Neural cell (in vitro differentiated cells): ENCODE measurements around the gene ATP2C2. TPM values are rescaled to one million over a fixed set of nuclear protein-coding genes. Genes with fewer than 3 reads are reported as not detected.

Experiments
- H2AFZ ChIP-seq: fragments of 200-600, 300-800 bp; sonication (generic), shearing (Covaris generic); 2 replicates; pipeline ENCODE4 v1.6.0; 2014; ENCODE audit warnings: low read depth, mild to moderate bottlenecking, antibody characterized with exemption, low read length, moderate library complexity
- H3F3A ChIP-seq: fragments of 200-600 bp; shearing (Covaris generic); 2 replicates; pipeline ENCODE4 v1.6.1; 2016; ENCODE audit warnings: mild to moderate bottlenecking, moderate library complexity, mixed read lengths, antibody characterized with exemption, low read length; ENCODE audit not compliant: insufficient read depth, poor library complexity, severe bottlenecking
- H3K27ac ChIP-seq: fragments of 200-600, 300-800 bp; sonication (generic), shearing (Covaris generic); 2 replicates; pipeline ENCODE4 v1.5.1; 2014; ENCODE audit warnings: mild to moderate bottlenecking, low read length, moderate library complexity
- H3K27me3 ChIP-seq: fragments of 300-800, 200-600 bp; sonication (generic), shearing (Covaris generic); 2 replicates; pipeline ENCODE4 v1.6.0; 2014; ENCODE audit warnings: mild to moderate bottlenecking, low read depth, low read length, moderate library complexity; ENCODE audit not compliant: insufficient read depth
- H3K36me3 ChIP-seq: fragments of 300-800, 200-600 bp; sonication (generic), shearing (Covaris generic); 2 replicates; pipeline ENCODE4 v1.5.1; 2014; ENCODE audit warnings: mild to moderate bottlenecking, antibody characterized with exemption, low read length, moderate library complexity; ENCODE audit not compliant: insufficient read depth
- H3K4me2 ChIP-seq: fragments of 300-800, 200-600 bp; sonication (generic), shearing (Covaris generic); 2 replicates; pipeline ENCODE4 v1.6.0; 2014; ENCODE audit warnings: mild to moderate bottlenecking, low read length
- H3K4me3 ChIP-seq: fragments of 300-800, 200-600 bp; sonication (generic), shearing (Covaris generic); 2 replicates; pipeline ENCODE4 v1.5.1; 2014; ENCODE audit warnings: mild to moderate bottlenecking, low read length, moderate library complexity
- H3K79me2 ChIP-seq: fragments of 200-600 bp; shearing (Covaris generic); replicated peaks from 2 replicates; pipeline ENCODE4 v1.6.0; 2014; ENCODE audit warnings: mild to moderate bottlenecking, low read length, moderate library complexity; ENCODE audit not compliant: insufficient read depth
- H3K9ac ChIP-seq: fragments of 300-800, 200-600 bp; sonication (generic), shearing (Covaris generic); 2 replicates; pipeline ENCODE4 v1.6.1; 2016; ENCODE audit warnings: mild to moderate bottlenecking, low read length, mixed read lengths
- H3K9me2 ChIP-seq: fragments of 200-600 bp; shearing (Covaris generic); 2 replicates; pipeline ENCODE4 v1.6.1; 2016; ENCODE audit warnings: mild to moderate bottlenecking, low read length, mixed read lengths; ENCODE audit not compliant: insufficient read depth
- H3K9me3 ChIP-seq: fragments of 200-600, 300-800 bp; sonication (generic), shearing (Covaris generic); 2 replicates; pipeline ENCODE4 v1.6.1; 2016; ENCODE audit warnings: mild to moderate bottlenecking, mixed run types, low read length, moderate library complexity, mixed read lengths
- H4K20me1 ChIP-seq: fragments of 200-600 bp; shearing (Covaris generic); 2 replicates; pipeline ENCODE4 v1.6.1; 2016; ENCODE audit warnings: mild to moderate bottlenecking, mixed run types; ENCODE audit not compliant: insufficient read depth
- EP300 ChIP-seq: fragments of 450-650 bp; conservative IDR thresholded peaks from 2 replicates; pipeline ENCODE4 v1.6.1; 2014; ENCODE audit warnings: antibody characterized with exemption, mild to moderate bottlenecking, moderate library complexity; ENCODE audit not compliant: poor library complexity, severe bottlenecking
- EZH2 ChIP-seq: fragments of 200-600, 300-800 bp; shearing (Covaris generic), sonication (generic); IDR thresholded peaks from 2 replicates; pipeline ENCODE4 v1.6.1; 2014; ENCODE audit warnings: antibody characterized with exemption, low read length, borderline replicate concordance, mild to moderate bottlenecking; ENCODE audit not compliant: insufficient read depth, poor library complexity, severe bottlenecking
- MXI1 ChIP-seq: fragments of 450-650 bp; conservative IDR thresholded peaks from 2 replicates; pipeline ENCODE4 v1.6.1; 2014; ENCODE audit warnings: antibody characterized with exemption, mild to moderate bottlenecking; ENCODE audit not compliant: poor library complexity, severe bottlenecking
- POLR2AphosphoS5 ChIP-seq: IDR thresholded peaks from 2 replicates; pipeline ENCODE4 v1.6.1; 2012
- RAD21 ChIP-seq: fragments of 450-650 bp; conservative IDR thresholded peaks from 2 replicates; pipeline ENCODE4 v1.6.1; 2014; ENCODE audit warnings: antibody characterized with exemption, mild to moderate bottlenecking, moderate library complexity
- SMC3 ChIP-seq: fragments of 450-650 bp; conservative IDR thresholded peaks from 2 replicates; pipeline ENCODE4 v1.6.1; 2014; ENCODE audit warnings: antibody characterized with exemption, mild to moderate bottlenecking, moderate library complexity; ENCODE audit not compliant: poor library complexity
- TAF1 ChIP-seq: IDR thresholded peaks from 2 replicates; pipeline ENCODE4 v1.6.1; 2012; ENCODE audit warnings: low read depth
- polyA plus RNA-seq: library from polyadenylated mRNA; depleted of rRNA; stranded (reverse); fragments of >200 nt; gene quantifications from 2 replicates; pipeline ENCODE4 v1.2.3, GENCODE V29; 2014
- TF ChIP-seq, protein P1 (sequence below): fragments of 450-650 bp; IDR thresholded peaks from 2 replicates; pipeline ENCODE4 v1.5.1; 2014; ENCODE audit warnings: antibody characterized with exemption, mild to moderate bottlenecking, moderate library complexity; ENCODE audit not compliant: poor library complexity, severe bottlenecking
- TF ChIP-seq, protein P2 (sequence below): IDR thresholded peaks from 2 replicates; pipeline ENCODE4 v1.6.1; 2012; ENCODE audit warnings: borderline replicate concordance

The ATP2C2 gene
- polyA plus RNA-seq, 1 donor from 2014 or later = not detected

DNA sequence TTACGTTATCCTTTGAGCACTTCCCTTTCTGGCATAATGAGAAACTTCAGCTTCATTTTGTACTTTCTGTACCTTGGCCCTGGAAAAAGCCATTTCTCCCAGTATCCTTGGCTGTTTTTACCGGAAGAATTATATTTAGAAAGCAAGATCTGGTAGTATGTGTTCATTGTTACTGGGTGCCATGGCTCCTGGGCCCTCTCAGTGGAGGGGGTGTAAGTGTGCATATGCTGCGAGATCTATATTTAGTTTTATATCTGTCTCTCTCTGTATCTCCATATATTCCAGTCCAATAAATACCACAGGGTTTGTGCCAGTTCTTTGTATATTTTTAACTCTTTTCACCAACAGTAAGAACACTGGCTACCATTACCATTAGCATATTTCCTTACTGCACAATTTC is 17.7 kb downstream of the ATP2C2 start:
- no peak overlapping the region for H3K27ac ChIP-seq
- no peak overlapping the region for H3K4me3 ChIP-seq
- H3K9me2 ChIP-seq = no peaks in the 10 kb centered on the region
- H3K27me3 ChIP-seq = no peaks in the 10 kb centered on the region
- no peaks in the 10 kb centered on the region for H3F3A ChIP-seq
- H3K36me3 ChIP-seq = no peaks in the 10 kb centered on the region
- no peaks in the 10 kb centered on the region for H3K79me2 ChIP-seq
- H3K9me3 ChIP-seq = no peaks in the 10 kb centered on the region
- H2AFZ ChIP-seq = no peak overlapping the region
- no peak for TF ChIP-seq POLR2AphosphoS5
- no peak for TF ChIP-seq EZH2
- no peak for TF ChIP-seq SMC3
- TF ChIP-seq MXI1 = no peak
- TF ChIP-seq, protein P1, sequence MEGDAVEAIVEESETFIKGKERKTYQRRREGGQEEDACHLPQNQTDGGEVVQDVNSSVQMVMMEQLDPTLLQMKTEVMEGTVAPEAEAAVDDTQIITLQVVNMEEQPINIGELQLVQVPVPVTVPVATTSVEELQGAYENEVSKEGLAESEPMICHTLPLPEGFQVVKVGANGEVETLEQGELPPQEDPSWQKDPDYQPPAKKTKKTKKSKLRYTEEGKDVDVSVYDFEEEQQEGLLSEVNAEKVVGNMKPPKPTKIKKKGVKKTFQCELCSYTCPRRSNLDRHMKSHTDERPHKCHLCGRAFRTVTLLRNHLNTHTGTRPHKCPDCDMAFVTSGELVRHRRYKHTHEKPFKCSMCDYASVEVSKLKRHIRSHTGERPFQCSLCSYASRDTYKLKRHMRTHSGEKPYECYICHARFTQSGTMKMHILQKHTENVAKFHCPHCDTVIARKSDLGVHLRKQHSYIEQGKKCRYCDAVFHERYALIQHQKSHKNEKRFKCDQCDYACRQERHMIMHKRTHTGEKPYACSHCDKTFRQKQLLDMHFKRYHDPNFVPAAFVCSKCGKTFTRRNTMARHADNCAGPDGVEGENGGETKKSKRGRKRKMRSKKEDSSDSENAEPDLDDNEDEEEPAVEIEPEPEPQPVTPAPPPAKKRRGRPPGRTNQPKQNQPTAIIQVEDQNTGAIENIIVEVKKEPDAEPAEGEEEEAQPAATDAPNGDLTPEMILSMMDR = no peak
- TF ChIP-seq, protein P2, sequence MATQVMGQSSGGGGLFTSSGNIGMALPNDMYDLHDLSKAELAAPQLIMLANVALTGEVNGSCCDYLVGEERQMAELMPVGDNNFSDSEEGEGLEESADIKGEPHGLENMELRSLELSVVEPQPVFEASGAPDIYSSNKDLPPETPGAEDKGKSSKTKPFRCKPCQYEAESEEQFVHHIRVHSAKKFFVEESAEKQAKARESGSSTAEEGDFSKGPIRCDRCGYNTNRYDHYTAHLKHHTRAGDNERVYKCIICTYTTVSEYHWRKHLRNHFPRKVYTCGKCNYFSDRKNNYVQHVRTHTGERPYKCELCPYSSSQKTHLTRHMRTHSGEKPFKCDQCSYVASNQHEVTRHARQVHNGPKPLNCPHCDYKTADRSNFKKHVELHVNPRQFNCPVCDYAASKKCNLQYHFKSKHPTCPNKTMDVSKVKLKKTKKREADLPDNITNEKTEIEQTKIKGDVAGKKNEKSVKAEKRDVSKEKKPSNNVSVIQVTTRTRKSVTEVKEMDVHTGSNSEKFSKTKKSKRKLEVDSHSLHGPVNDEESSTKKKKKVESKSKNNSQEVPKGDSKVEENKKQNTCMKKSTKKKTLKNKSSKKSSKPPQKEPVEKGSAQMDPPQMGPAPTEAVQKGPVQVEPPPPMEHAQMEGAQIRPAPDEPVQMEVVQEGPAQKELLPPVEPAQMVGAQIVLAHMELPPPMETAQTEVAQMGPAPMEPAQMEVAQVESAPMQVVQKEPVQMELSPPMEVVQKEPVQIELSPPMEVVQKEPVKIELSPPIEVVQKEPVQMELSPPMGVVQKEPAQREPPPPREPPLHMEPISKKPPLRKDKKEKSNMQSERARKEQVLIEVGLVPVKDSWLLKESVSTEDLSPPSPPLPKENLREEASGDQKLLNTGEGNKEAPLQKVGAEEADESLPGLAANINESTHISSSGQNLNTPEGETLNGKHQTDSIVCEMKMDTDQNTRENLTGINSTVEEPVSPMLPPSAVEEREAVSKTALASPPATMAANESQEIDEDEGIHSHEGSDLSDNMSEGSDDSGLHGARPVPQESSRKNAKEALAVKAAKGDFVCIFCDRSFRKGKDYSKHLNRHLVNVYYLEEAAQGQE = no peak
- no peak for TF ChIP-seq RAD21
- TF ChIP-seq EP300 = no peak
- no peak overlapping the region for H3K4me2 ChIP-seq
- H4K20me1 ChIP-seq = no peaks in the 10 kb centered on the region
- no peak overlapping the region for H3K9ac ChIP-seq

DNA sequence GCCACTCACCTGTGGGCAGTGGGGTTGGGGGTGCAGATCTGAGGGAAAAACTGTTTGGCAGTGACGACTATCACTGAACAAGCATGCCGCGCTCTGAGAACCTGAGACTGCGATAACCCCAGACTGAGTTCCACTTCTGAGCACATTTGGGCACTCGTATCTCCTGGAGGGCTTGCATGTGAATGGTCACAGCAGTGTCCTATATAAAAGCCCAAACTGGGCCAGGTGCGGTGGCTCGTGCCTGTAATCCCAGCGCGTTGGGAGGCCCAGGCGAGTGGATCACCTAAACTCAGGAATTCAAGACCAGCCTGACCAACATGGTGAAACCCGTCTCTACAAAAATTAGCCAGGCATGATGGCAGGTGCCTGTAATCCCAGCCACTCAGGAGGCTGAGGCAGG is 18.7 kb downstream of the ATP2C2 start:
- Histone ChIP-seq H2AFZ (no peak overlapping the region), H4K20me1 (no peaks in the 10 kb centered on the region), H3K27ac (no peak overlapping the region), H3K9me3 (no peaks in the 10 kb centered on the region), H3K27me3 (no peaks in the 10 kb centered on the region), H3K4me2 (no peak overlapping the region), H3K79me2 (no peaks in the 10 kb centered on the region), H3K9ac (no peak overlapping the region), H3K9me2 (no peaks in the 10 kb centered on the region), H3K36me3 (no peaks in the 10 kb centered on the region), H3K4me3 (no peak overlapping the region), H3F3A (no peaks in the 10 kb centered on the region)
- TF ChIP-seq TAF1 (no peak), RAD21 (no peak), MXI1 (no peak), POLR2AphosphoS5 (no peak), EZH2 (no peak), EP300 (no peak), SMC3 (no peak)
- TF ChIP-seq, protein P2 = no peak
- TF ChIP-seq, protein P1 = no peak
